Choroid plexus epithelial cell (primary cell): ENCODE measurements around the gene POT1.

Experiments used
- DNase-seq: peaks from one replicate; pipeline ENCODE4 v3.0.0-alpha.2; 2010; ENCODE audit warnings: low read depth
- H3K4me3 ChIP-seq: 2 replicates; pipeline ENCODE4 v1.5.1; 2011; ENCODE audit warnings: low read depth, mild to moderate bottlenecking, control low read depth, low read length, moderate library complexity
- TF ChIP-seq, protein P1 (sequence below): conservative IDR thresholded peaks from 2 replicates; pipeline ENCODE4 v1.5.1; 2011; ENCODE audit warnings: low read depth, mild to moderate bottlenecking, control low read depth, inconsistent platforms, low read length, moderate library complexity

Gene POT1

DNA sequence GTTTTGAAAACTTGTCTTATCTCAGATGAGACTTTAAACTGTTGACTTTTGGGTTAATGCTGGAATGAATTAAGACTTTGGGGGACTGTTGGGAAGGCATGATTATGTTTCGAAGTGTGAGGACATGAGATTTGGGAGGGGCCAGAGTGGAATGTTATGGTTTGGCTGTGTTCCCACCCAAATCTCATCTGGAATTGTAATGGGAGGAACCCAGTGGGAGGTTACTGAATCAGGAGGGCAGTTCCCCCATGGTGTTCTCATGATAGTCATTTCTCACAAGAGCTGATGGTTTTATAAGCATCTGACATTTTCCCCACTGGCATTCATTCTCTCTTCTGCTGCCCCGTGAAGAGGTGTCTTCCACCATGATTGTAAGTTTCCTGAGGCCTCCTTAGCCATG, 13.8 kb upstream of the POT1 start:
- DNase-seq: peak; percentile 41
- no peak overlapping the region for H3K4me3 ChIP-seq
- TF ChIP-seq, protein P1, sequence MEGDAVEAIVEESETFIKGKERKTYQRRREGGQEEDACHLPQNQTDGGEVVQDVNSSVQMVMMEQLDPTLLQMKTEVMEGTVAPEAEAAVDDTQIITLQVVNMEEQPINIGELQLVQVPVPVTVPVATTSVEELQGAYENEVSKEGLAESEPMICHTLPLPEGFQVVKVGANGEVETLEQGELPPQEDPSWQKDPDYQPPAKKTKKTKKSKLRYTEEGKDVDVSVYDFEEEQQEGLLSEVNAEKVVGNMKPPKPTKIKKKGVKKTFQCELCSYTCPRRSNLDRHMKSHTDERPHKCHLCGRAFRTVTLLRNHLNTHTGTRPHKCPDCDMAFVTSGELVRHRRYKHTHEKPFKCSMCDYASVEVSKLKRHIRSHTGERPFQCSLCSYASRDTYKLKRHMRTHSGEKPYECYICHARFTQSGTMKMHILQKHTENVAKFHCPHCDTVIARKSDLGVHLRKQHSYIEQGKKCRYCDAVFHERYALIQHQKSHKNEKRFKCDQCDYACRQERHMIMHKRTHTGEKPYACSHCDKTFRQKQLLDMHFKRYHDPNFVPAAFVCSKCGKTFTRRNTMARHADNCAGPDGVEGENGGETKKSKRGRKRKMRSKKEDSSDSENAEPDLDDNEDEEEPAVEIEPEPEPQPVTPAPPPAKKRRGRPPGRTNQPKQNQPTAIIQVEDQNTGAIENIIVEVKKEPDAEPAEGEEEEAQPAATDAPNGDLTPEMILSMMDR: no peak

DNA sequence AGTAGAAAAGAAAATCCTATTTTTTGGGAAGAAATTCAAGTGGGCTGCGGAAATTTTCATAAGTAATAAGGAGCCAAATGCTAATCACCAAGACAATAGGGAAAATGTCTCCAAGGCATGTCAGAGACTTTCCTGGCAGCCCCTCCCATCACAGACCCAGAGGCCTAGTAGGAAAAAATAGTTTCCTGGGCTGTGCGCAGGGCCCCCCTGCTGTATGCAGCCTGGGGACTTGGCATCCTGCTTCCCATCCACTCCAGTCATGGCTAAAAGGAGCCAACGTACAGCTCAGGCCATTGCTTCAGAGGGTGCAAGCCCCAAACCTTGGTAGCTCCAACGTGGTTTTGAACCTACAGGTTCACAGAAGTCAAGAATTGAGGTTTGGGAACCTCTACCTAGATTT, 12.8 kb upstream of the POT1 start:
- TF ChIP-seq, protein P1: no peak
- no peak overlapping the region for H3K4me3 ChIP-seq
- DNase-seq: no peak

DNA sequence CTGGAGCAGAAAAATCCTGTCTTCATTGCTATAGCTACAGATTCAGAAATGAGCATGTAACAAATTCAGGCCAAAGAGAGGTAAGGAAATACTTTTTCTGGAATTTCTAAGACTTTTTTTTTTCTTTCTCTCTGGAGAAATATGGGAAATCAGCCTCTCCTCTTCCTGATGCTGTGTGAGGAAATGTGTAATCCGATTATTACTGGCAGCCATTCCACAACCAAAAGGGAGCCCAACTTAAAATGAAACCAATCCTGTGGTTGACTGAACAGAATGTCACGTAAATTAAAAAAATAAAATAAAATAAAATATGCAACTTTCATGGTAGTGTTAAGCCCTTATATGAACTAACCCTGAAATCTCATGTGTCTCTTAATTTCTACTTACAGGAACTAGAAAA, 10.7 kb upstream of the POT1 start:
- no peak overlapping the region for H3K4me3 ChIP-seq
- DNase-seq: peak; percentile 17
- TF ChIP-seq, protein P1: no peak

DNA sequence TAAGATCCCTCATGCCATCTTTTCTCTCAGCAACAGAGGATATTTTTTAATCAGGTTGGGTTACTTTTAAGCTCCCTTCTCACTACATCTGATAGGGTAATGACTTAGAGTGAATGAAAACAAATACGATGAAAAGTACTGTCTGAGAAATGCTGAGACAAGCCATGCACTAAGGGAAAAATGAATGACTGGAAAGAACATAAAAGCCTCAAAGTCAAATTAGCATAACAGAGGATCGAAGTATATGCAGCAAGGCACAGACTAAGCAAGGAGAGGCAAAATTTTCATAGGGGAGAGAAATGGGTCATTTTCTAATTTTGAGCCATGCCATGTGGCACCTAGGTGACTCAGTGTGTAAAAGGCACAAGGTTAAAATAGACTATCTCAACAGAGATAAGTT, 8.5 kb upstream of the POT1 start:
- H3K4me3 ChIP-seq: no peak overlapping the region
- DNase-seq: no peak

DNA sequence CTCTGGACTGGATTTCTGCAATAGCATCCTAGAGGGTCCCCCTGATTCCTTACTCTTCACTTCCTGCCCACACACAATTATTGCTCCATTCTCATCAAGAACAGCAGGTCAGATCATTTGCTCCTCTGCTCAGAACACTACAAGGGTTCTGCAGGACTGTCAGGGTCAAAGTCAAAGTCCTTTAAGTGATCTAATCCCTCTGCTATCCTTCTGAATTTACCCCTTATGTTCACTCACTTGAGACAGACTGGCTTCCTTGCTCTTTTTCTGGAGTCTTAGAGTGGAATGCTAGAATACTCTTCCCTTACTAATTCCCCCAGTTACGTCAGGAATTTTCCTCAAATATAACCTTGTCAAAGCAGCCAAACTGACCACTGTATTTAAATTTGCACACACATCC, 7.5 kb upstream of the POT1 start:
- no peak overlapping the region for H3K4me3 ChIP-seq
- no peak for DNase-seq
- TF ChIP-seq, protein P1: no peak

More for the DNA sequence above, 8.5 kb upstream of the POT1 start:
- TF ChIP-seq, protein P1: no peak

DNA sequence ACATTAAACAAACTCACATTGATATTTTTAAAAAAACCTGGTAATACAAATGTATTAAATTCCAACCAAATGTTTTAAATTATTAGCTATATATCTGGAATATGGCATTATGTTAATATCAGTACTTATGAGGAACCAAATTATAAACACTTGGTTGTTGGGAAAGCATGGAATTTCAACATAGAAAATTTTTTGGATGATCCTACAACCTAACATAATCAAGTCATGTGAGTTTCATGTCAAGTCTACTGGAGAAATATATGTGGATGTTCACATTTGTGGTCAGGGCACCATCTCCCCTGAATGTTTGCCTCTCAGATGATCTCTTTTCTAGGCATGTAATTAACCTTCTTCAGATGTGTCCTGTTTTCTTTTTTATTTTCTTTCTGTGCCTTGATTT, 5.2 kb upstream of the POT1 start:
- TF ChIP-seq, protein P1: no peak
- no peak for DNase-seq
- no peak overlapping the region for H3K4me3 ChIP-seq

DNA sequence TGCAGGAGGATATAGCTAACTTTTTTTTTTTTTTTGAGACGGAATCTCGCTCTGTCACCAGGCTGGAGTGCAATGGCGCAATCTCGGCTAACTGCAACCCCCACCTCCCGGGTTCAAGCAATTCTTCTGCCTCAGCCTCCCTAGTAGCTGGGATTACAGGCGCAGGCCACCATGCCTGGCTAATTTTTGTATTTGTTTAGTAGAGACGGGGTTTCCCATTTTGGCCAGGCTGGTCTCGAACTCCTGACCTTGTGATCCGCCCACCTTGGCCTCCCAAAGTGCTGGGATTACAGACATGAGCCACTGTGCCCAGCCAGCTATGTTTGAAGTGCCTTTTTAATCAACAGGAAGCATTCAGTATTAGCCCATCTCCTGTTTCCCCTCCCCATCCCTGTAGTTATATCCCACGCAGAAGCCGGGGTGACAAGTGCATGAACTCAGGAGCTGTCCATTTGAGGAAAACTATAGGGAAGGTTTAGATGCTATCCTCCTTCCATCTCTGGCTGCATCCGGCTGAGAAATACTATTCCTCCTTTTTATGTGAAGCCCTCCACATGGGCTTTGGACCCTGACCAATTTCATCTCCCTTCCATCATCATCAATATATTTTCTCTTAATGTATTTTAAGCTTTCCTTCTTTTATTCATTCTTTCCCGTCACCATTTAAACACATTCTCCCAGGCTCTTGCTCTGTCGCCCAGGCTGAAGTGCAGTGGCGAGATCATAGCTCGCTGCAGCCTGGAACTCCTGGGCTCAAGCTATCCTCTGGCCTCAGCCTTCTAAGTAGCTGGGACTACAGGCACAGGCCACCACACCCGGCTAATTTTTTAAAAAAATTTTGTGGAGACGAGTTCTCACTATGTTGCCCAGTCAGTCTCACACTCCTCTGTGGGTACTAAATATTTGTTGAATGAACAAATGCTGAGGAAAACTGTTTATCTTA, 1.3 kb upstream of the POT1 start:
- DNase-seq: no peak
- H3K4me3 ChIP-seq: no peak overlapping the region
- TF ChIP-seq, protein P1: no peak
